Measurements from ENCODE around the gene KRTAP9-7.
"Not testable (repeated sequence)": the region's sequence is repeated elsewhere in the genome, so short reads cannot be mapped to it uniquely, and the experiment has no call there.

- TF ChIP-seq TAF1 (IDR thresholded peaks at IDR 0.05; ENCODE audit: borderline replicate concordance, insufficient read depth, low read length); POLR2AphosphoS5 (IDR thresholded peaks at IDR 0.05; ENCODE audit: low read depth, low read length); REST (IDR thresholded peaks at IDR 0.05; ENCODE audit: insufficient read depth in 1 of 2, low read depth in 2 of 2, low read length in 2 of 2): not testable (repeated sequence)
These were observed 48.9 kb upstream of the KRTAP9-7 start, which contains the start of gene KRTAP9-2 for GRCh38 chr17:41226598-41227095.
